GM11168 (cell line): ENCODE measurements around the gene CPN2.

Source experiments
- in situ Hi-C: fragments of 300-500 bp; cut with MboI; formaldehyde crosslinking; loops from one replicate; pipeline ENCODE4 v1.12.0; 2022; ENCODE audit warnings: low sequenced_read_pairs; ENCODE audit not compliant: unreplicated experiment

Gene CPN2

DNA sequence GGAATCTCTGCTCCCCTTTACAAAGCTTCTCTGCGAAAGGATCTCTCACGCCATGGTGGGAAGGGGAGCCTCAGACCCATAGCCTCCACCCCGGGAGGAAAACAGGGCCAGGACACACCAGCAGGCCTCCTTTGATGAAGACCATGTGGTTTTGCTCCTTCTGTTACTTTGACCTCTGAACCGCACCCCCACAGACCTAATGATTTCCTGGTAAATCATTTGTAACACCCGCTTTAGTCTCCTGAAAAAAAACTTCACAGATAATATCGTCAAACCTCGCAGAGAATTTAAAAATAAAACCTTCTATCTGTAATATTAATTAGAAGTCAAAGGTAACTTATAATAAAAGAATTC lies 18.3 kb downstream of the CPN2 start:
- in situ Hi-C loops = loop anchor here (10.0 to 25.0 kb wide), 2 partner anchors 72 to 254 kb away; no protein-coding TSS in a partner anchor

DNA sequence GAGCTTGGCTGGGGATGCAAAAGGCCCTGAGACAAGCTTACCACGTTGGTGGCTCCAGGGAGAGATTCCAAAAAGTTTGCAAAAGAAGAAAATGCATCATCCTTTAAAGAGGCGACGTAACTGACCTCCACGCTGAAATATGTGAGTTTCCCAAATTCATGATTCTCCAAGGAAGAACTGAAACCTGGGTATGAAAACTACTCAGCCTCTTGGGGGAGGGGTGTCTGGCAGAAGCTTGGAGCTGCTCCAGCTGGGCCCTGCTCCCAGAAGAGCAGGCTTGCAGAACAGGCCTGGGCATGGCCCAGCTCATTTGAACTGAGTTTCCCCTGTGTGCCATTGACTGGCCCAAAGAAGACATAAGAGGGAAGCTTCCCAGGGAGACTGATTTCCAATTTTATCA lies 20.5 kb downstream of the CPN2 start:
- in situ Hi-C loops = loop anchor here (10.0 to 25.0 kb wide), 2 partner anchors 74 to 257 kb away; no protein-coding TSS in a partner anchor

DNA sequence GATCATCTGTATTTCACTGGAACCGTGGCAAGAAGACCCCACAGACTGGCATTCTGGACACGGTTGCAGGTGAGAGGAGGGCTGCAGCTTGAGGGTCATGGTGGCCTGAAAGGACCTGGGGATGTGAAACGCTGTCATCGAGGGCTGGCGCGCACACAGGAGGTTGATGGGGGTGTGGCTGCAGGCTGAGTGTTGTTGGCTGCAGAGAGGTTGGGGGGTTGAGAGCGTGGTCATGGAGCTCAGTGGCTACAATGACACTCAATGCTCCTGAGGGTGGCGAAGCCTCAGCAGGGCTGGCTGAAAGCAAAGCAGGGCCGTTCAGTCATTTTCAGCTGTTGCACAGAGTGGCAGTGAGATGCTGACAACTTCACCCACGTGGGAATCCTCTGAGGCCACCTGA lies 21.0 kb downstream of the CPN2 start:
- in situ Hi-C loops = loop anchor here (10.0 to 25.0 kb wide), 2 partner anchors 75 to 257 kb away; no protein-coding TSS in a partner anchor

DNA sequence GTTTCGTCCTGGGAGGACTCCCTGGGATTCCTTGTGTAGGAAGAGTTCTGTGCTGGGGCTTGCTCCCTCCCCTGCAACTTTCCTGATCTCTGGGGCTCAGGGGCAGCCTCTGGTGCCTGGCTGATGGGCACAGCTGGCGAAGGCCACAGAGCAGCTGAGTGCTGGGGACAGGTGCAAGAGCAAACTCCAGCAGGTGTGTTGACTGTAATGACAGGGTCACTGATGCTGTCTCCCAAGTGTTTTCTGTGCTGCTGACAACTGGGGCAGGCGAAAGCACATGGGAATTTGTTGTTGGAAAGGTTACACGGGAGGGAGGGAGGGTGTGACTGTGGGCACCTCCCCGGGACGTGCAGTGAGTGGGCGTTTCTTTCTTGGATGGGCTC lies 21.6 kb downstream of the CPN2 start:
- in situ Hi-C loops = loop anchor here (25.0 kb wide), 1 partner anchor 258 kb away; no protein-coding TSS in a partner anchor

DNA sequence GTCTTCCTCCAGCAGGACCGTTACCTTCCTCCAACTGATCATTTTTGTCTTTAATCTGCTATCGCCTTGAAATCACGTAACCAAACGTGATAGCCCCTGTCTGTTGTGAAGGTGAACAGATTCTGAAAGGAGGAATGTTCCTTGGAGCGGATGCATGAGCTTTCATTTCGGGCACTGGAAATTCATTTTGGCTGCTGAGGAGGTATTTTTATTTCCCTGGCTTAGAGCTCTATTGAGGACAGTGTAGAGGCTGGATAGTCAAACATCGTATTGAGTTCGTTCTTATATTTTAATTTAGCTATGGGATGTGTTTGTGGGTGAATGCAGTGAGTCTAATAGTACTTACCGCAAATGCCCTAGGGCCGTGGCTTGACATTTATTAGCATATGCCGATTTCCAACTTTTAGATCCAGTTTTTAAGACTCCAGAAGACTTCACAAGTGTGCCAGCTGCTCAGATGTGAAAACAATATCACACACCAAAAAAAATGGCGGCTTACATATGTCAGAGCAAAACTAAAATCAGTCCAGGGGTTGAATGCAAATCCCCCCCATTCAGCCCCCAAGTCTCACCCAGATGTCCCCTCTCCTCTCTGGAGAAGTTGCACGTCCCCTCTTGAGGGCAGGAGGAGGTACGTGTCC lies 22.1 kb downstream of the CPN2 start:
- in situ Hi-C loops = loop anchor here (25.0 kb wide), 1 partner anchor 258 kb away; no protein-coding TSS in a partner anchor

DNA sequence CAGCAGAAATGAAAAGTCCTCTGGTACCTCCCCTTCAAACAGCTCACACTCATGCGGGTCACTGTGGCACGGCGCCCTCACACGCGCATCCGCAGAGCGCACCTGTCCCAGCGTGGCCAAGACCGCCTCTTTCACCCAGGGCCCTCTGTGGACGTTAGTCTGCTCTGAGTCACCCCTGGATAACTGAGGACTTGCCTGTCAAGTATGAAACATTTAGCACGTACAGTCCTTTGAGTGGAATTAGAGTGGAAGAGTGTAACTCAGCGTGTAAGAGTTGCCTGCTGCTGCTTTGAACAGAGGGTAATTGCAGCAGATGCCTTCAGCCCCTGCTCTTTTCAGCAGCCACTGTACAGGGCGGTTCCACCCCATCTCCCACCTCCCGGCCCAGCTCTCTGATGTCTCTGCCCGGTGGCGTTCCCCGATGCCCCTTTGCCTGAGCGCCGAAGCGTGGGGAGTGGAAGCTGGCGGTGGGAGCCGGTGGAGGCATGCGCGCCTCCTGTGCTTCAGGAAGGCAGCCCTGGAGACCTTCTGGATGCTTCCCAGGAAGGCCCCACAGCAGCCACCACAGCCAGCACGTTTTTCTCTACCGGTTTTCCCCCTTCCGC lies 23.0 kb downstream of the CPN2 start:
- in situ Hi-C loops = loop anchor here (25.0 kb wide), 1 partner anchor 259 kb away; no protein-coding TSS in a partner anchor

DNA sequence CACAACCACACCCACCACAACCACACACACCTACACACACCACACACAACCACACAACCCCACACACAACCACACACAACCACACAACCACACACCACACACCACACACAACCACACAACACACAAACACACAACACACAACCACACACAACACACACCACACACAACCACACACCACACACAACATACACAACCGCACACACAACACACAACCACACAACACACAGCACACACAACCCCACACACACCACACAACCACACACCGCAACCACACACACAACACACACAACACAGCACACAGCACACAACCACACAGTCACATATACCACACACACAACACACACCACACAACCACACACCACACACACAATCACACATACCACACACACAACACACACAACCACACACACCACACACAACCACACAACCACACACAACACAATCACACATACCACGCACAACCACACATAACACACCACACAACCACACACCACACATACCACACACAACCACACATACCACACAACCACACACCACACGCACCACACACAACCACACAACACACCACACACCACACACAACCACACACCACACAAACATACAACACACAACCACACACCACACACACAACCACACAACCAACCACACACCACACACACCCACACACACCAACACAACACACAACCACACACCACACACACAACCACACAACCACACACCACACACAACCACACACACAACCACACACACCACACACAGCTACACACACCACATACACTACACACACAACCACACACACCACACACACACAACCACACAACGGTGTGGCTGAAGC lies 23.7 kb downstream of the CPN2 start:
- in situ Hi-C loops = loop anchor here (25.0 kb wide), 1 partner anchor 260 kb away; no protein-coding TSS in a partner anchor

DNA sequence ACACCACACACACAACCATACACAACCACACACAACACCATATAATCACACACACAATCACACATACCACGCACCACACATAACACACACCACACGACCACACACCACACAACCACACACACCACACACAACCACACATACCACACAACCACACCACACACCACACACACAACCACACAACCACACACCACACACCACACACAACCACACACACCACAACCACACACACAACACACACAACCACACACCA lies 24.2 kb downstream of the CPN2 start:
- in situ Hi-C loops = loop anchor here (25.0 kb wide), 1 partner anchor 260 kb away; no protein-coding TSS in a partner anchor

DNA sequence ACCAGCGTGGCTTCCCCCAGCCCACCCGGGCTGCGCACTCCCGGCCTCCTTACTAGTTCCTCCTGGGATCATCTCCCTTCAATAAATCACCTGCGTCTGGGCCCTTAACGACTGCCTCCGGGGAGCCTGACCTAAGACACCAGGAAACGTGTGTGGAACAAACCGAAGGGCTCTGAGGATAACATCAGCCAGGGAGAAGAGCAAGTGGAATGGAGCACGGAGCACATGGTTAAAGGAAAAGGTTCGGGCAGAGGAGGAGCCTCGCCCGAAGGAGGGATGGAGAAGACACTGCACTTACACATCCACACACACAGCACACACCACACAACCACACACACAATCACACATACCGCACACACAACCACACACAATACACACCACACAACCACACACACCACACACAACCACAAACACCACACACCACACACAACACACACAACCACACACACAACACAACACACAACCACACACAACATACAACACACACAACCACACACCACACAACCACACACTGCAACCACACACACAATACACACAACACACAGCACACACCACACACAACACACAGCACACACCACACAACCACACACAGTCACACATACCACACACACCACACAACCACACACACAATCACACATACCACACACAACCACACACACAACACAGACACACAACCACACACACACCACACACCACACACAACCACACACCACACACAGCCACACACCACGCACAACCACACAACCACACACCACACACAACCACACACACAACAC lies 24.7 kb downstream of the CPN2 start:
- in situ Hi-C loops = loop anchor here (25.0 kb wide), 1 partner anchor 261 kb away; no protein-coding TSS in a partner anchor

DNA sequence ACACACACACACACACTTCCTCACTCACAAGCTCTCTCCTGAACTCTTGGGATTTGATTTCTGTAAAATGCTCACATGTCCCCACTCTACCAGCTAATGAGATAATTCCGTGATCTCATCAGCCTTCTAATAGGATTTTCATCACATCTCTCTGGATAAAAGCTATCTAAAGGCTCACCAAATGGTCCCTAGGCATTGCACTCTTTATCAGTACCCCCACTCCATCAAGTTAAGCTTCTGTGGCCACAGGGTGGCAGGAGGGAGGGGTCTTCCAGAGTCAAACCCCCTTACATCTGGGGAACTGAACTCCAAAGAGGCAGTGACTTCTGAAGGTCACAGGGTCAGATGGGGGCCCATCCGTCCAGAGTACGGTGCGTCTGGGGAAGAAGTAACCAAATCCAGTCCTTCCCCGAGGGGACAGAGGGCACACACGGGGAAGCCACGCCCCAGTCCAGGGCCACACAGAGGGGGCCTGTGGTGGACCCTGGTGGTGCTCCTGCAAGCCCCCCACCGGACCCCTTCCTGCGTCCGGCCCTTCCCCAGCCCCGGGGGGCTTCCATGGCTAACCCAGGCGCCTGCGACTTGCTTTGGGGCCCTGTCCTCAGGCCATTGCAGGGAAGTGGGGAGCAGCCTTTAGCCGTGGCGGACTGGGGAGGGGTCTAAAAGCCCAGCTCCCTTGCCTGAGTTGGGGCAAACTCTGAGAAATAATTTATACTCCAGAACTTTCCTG lies 25.5 kb downstream of the CPN2 start:
- in situ Hi-C loops = loop anchor here (25.0 kb wide), 1 partner anchor 262 kb away; no protein-coding TSS in a partner anchor

DNA sequence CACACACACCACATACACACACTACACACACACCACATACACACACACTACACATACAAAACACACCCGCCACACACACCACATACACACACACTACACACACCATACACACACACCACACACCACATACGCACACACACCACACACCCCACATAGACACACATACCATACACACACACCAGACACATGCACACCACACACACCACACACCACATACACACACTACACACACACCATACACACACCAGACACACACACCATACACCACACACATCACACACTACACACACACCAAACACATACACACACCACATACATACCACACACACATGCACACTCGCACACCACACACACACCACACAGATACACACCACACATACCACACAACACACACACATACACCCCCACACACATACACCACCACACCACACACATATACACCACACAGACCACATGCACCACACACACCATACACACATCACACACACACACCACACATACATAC lies 26.3 kb downstream of the CPN2 start:
- in situ Hi-C loops = loop anchor here (25.0 kb wide), 1 partner anchor 262 kb away; no protein-coding TSS in a partner anchor

DNA sequence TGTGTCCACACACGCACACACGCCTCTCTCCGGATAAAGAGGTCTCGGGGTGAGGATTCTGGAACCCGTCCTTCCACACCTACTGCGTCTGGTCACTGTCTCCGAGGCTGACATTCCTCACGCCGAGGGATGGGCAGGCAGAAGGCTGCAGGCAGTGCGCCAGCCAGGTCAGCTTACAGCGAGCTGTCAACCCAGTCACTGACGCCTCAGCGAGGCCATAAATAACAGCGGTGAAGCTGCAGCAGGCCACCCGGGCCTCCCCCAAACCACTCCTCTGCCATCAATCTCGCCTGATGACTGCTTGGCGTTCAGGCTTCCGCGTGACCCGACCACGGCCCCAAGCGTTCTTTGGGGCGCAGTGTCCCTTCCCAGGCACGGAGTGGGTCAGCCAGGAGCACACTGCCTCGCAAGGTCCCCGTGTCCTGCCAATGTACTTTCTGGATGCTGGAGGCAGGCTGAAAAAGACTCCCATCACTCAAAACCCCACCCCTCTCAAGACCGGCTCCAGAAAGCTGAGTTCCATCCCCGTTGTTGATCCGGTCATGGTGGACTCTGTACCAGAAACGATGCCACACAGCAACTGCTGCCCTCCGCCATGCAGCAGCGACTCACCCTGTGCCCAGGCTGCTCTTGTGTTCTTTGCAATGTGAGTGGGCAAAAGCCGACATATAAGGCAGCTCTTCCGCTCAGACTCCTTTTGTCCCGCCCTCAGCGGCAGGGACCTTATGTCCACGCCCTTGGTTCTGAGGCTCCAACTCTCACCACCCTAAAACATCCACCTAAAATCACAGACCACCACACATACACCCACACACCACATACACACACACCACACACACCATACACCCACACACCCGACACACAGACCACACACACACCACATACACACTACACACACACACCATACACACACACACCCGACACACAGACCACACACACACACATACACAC lies 27.1 kb downstream of the CPN2 start:
- in situ Hi-C loops = no loop called here

DNA sequence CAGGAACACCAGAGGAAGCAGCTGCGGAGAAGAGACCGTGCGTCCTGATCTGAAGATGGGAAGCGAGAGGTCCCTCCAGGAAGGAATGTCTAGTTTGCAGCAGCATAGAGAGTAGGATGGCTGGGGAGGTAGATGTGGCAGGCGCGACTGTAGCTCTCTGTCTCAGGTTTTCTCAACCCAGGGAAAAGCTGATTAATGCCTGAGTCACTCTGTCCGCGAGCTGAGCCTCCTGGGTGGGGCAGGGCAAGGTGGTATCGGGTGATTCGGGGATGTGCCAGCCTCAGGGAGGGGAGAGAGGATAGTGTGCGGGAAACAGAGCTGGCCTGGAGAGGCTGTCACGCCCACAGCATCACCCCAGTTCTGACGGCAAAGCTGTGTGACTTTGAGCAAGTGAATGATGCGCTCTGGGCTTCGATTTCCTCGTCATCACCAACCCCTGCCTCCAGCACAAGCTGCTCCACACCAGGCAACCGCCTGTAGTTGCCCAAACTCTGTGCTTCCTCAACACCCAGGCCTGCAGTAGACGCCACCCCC lies 28.4 kb downstream of the CPN2 start:
- in situ Hi-C loops = no loop called here

DNA sequence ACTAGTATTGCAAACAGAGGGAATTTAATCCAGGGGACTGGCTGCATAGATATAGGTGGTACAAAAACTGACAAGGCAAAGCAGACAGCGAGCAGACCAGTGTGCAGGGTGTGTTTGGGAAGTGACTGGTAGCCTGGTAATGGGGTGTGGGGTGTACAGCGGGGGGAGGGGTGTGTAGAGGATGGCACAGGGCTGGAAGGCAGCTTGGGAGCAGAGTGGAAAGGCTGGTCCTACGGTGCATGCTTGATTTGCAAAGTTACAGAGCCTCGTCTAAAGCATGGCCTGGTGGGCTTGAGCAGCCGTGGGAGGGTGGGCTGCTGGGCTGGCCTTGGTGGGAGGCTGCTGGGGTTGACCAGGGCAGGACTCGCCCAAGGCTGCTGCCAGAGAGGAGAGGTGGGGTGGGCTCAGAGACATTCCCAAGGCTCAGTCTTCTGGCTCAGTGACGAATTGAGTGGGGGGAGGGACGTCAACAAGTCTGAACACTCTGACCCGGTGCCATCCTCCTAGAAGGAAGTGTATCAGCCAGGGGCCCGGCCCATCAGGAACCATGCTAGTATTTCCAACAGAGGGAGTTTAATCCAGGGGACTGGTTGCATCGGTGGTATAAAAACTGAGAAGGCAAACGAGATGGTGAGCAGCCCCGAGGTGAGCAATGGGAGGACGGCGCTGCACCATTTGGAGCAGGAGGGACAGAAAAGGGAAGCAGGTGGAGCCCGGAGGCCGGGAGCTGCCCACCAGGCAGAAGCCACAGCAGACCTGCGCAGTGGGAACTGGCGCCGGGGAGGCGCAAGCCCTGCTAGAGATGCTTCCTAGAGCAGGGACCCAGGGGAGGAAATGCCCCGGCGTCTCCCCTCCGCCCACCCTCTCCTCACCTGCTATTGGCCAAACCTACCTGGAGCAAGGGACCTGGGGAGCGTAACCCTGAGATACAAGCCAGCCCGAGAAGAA lies 29.2 kb downstream of the CPN2 start:
- in situ Hi-C loops = no loop called here

DNA sequence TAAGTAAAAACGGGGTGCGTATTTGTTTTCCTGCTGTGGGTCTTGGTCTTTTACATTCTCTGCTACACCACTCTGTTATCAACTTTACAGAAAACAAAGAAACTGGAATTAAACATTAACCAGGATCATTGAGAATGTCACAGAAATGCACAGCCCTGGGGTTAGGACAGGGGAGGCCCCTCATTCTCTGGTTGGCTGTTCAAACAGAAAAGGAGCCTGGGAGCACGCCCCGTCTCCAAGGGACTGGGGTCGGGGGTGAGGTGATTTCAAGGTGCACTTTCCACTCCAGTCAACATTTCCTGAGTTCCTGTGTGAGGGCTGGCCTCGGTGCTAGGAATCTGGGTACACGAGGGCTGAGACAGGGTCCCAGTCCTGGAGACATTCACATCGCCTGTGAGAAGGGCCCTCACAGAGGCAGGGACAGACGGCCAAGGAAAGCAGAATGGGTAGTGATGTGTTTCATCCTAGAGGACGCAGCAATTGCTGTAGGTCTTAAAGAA lies 30.3 kb downstream of the CPN2 start:
- in situ Hi-C loops = no loop called here

DNA sequence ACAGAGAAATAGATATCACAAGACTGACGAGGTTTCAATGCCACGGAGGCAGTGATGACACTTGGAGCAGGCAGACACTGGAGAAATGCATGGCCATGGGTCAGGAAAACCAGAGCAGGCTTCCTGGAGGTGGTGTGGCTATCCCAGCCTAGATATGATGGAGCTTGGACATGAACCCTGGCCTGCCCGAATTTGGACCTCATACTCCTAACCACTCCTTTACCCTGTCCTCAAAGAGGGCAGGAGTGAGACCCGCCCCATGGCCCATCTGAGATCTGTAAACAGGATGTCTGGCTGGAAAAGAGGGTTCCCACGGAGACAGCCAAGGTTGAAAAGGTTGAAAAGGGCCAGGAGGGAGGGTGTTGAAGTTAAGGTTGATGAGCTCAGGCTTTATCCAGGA lies 31.0 kb downstream of the CPN2 start:
- in situ Hi-C loops = no loop called here
